HCT116 (cell line): Measurements from ENCODE around the gene RAPH1. TPM values are rescaled to one million over a fixed set of nuclear protein-coding genes. Genes with fewer than 3 reads are reported as not detected.

Experiments
- ATAC-seq: fragments of 200-7000 bp; cut with Tn5 transposase; 2 replicates; pipeline ENCODE4 v1.9.1; 2020; ENCODE audit warnings: mild to moderate bottlenecking, moderate library complexity
- BruUV-seq: library from RNA; stranded (reverse); fragments of 400-500 nt; replicated peaks from 2 replicates; lab custom pipeline; 2021; lab: Mats Ljungman, UMichigan
- CTCF ChIA-PET: fragments of 300-600 bp; sonication (Branson Sonifier 250); formaldehyde crosslinking; loops from one replicate; lab custom pipeline; 2021; ENCODE audit warnings: antibody characterized with exemption; lab: Charles Lee
- POLR2A ChIA-PET: fragments of 300-600, 350-600 bp; sonication (Branson Sonifier 250); formaldehyde crosslinking; loops from one replicate; lab custom pipeline; 2021; ENCODE audit warnings: antibody characterized with exemption; lab: Charles Lee
- RAD21 ChIA-PET, 2 experiments: fragments of 300-600 bp; sonication (Branson Sonifier 250); formaldehyde crosslinking; loops; one replicate each; lab custom pipeline; 2023; ENCODE audit warnings: low total read pairs in 2 of 2; ENCODE audit not compliant: uncharacterized antibody in 2 of 2, unreplicated experiment in 2 of 2, low non-redundant PET in 1 of 2; lab: Charles Lee
- DNase-seq: peaks from one replicate; pipeline ENCODE4 v3.0.0-alpha.2; 2010; ENCODE audit warnings: low read depth, low spot score
- H2AFZ ChIP-seq: fragments of 200-600 bp; shearing (Covaris generic), sonication (generic); 2 replicates; pipeline ENCODE4 v1.6.1; 2017; ENCODE audit warnings: low read depth, mixed run types, mixed read lengths, antibody characterized with exemption, low read length; ENCODE audit not compliant: poor library complexity, severe bottlenecking
- H3K27ac ChIP-seq: 2 replicates; pipeline ENCODE4 v1.5.1; 2012; ENCODE audit warnings: low read depth, low read length
- H3K27me3 ChIP-seq: fragments of 200-600 bp; sonication (generic); 2 replicates; pipeline ENCODE4 v1.6.1; 2016; ENCODE audit warnings: mixed run types, low read length, mixed read lengths; ENCODE audit not compliant: insufficient read depth
- H3K36me3 ChIP-seq, 2 experiments: fragments of 200-500 bp in 1 of 2; fragments of 200-600 bp in 1 of 2; sonication (Bioruptor generic) in 1 of 2; sonication (generic) in 1 of 2; 2 replicates each; pipeline versions ENCODE4 v1.5.1 to v1.6.1; 2014 to 2016; ENCODE audit warnings: low read length in 2 of 2, inconsistent platforms in 1 of 2, mixed read lengths in 1 of 2, mixed run types in 1 of 2; ENCODE audit not compliant: insufficient read depth in 2 of 2, control insufficient read depth in 1 of 2
- H3K4me1 ChIP-seq, 2 experiments: fragments of 200-600 bp in 1 of 2; sonication (generic) in 1 of 2; 2 replicates each; pipeline versions ENCODE4 v1.5.1 to v1.6.1; 2012 to 2017; ENCODE audit warnings: low read length in 2 of 2, inconsistent platforms in 1 of 2, mild to moderate bottlenecking in 1 of 2, mixed read lengths in 1 of 2, mixed run types in 1 of 2, moderate library complexity in 1 of 2; ENCODE audit not compliant: insufficient read depth in 2 of 2, control insufficient read depth in 1 of 2
- H3K4me2 ChIP-seq: fragments of 200-600 bp; sonication (generic); 2 replicates; pipeline ENCODE4 v1.6.1; 2017; ENCODE audit warnings: mixed run types, low read length, mixed read lengths
- H3K4me3 ChIP-seq, 2 experiments: fragments of 200-600 bp in 1 of 2; sonication (generic) in 1 of 2; replicated peaks in 1 of 2; 2 replicates each; pipeline ENCODE4 v1.5.1; 2011 to 2016; ENCODE audit warnings: low read length in 2 of 2, control low read depth in 1 of 2, low read depth in 1 of 2, mild to moderate bottlenecking in 1 of 2, mixed read lengths in 1 of 2, mixed run types in 1 of 2
- H3K79me2 ChIP-seq: fragments of 200-600 bp; sonication (generic); 2 replicates; pipeline ENCODE4 v1.6.1; 2017; ENCODE audit warnings: mild to moderate bottlenecking, mixed run types, low read length, moderate library complexity, mixed read lengths; ENCODE audit not compliant: insufficient read depth
- H3K9ac ChIP-seq: fragments of 200-600 bp; sonication (generic); 2 replicates; pipeline ENCODE4 v1.6.1; 2016; ENCODE audit warnings: low read length, mixed read lengths
- H3K9me2 ChIP-seq: fragments of 200-600 bp; sonication (generic), shearing (Covaris generic); 2 replicates; pipeline ENCODE4 v1.6.1; 2017; ENCODE audit warnings: mixed run types, mild to moderate bottlenecking, moderate library complexity; ENCODE audit not compliant: insufficient read depth
- H3K9me3 ChIP-seq, 2 experiments: fragments of 200-500 bp in 1 of 2; fragments of 200-600 bp in 1 of 2; sonication (Bioruptor generic) in 1 of 2; sonication (generic) in 1 of 2; 2 replicates each; pipeline ENCODE4 v1.6.1; 2014 to 2017; ENCODE audit warnings: low read length in 2 of 2, mixed read lengths in 2 of 2, inconsistent platforms in 1 of 2, low read depth in 1 of 2, mild to moderate bottlenecking in 1 of 2, mixed run types in 1 of 2, moderate library complexity in 1 of 2; ENCODE audit not compliant: control insufficient read depth in 1 of 2, insufficient read depth in 1 of 2
- H4K20me1 ChIP-seq: fragments of 200-600 bp; sonication (generic), shearing (Covaris generic); 2 replicates; pipeline ENCODE4 v1.6.1; 2017; ENCODE audit warnings: mixed run types, mild to moderate bottlenecking, moderate library complexity; ENCODE audit not compliant: insufficient read depth
- ELF1 ChIP-seq: IDR thresholded peaks from 2 replicates; pipeline ENCODE4 v1.6.1; 2012; ENCODE audit warnings: low read depth, borderline replicate concordance
- EZH2 ChIP-seq: fragments of 200-600 bp; sonication (generic); IDR thresholded peaks from 2 replicates; pipeline ENCODE4 v1.6.1; 2017; ENCODE audit warnings: antibody characterized with exemption, mixed run types
- EZH2phosphoT487 ChIP-seq: fragments of 200-600 bp; IDR thresholded peaks from 2 replicates; pipeline ENCODE4 v1.6.1; 2018; ENCODE audit warnings: antibody characterized with exemption, borderline replicate concordance
- FOSL1 ChIP-seq: IDR thresholded peaks from 2 replicates; pipeline ENCODE4 v1.6.1; 2012; ENCODE audit warnings: low read depth
- JUND ChIP-seq: IDR thresholded peaks from 2 replicates; pipeline ENCODE4 v1.6.1; 2012
- POLR2A ChIP-seq: IDR thresholded peaks from 2 replicates; pipeline ENCODE4 v1.7.0; 2011; ENCODE audit warnings: borderline replicate concordance; ENCODE audit not compliant: insufficient read depth, insufficient read length; ENCODE audit errors: extremely low read depth
- SRF ChIP-seq: IDR thresholded peaks from 2 replicates; pipeline ENCODE4 v1.6.1; 2012; ENCODE audit warnings: low read depth
- ZFX ChIP-seq: fragments of 450-650 bp; IDR thresholded peaks from 2 replicates; pipeline ENCODE4 v1.6.1; 2017
- intact Hi-C: fragments of 100-400 bp; cut with micrococcal nuclease; formaldehyde crosslinking; loops from 2 replicates; pipeline ENCODE4 v1.10.0; 2022
- total RNA-seq: library from RNA; stranded (reverse); gene quantifications from one replicate; pipeline ENCODE4 v1.2.1, GENCODE V29; 2021; ENCODE audit not compliant: unreplicated experiment
- TF ChIP-seq, protein P1 (sequence below), 3 experiments: fragments of 200-600 bp in 1 of 3; sonication (generic) in 1 of 3; IDR thresholded peaks in 2 of 3; conservative IDR thresholded peaks in 1 of 3; 2 replicates each; pipeline ENCODE4 v1.5.1; 2012 to 2017; ENCODE audit warnings: low read depth in 2 of 3, low read length in 2 of 3, antibody characterized with exemption in 1 of 3, borderline replicate concordance in 1 of 3, control low read depth in 1 of 3, mild to moderate bottlenecking in 1 of 3, mixed read lengths in 1 of 3, mixed run types in 1 of 3, moderate library complexity in 1 of 3; ENCODE audit not compliant: insufficient read depth in 1 of 3
- TF ChIP-seq, protein P2 (sequence below): IDR thresholded peaks from 2 replicates; pipeline ENCODE4 v1.6.1; 2012
- TF ChIP-seq, protein P3 (sequence below): IDR thresholded peaks from 2 replicates; pipeline ENCODE4 v1.6.1; 2012

RAPH1 gene
- total RNA-seq, 1 experiment from 2014 or later, result 22.3 TPM

DNA sequence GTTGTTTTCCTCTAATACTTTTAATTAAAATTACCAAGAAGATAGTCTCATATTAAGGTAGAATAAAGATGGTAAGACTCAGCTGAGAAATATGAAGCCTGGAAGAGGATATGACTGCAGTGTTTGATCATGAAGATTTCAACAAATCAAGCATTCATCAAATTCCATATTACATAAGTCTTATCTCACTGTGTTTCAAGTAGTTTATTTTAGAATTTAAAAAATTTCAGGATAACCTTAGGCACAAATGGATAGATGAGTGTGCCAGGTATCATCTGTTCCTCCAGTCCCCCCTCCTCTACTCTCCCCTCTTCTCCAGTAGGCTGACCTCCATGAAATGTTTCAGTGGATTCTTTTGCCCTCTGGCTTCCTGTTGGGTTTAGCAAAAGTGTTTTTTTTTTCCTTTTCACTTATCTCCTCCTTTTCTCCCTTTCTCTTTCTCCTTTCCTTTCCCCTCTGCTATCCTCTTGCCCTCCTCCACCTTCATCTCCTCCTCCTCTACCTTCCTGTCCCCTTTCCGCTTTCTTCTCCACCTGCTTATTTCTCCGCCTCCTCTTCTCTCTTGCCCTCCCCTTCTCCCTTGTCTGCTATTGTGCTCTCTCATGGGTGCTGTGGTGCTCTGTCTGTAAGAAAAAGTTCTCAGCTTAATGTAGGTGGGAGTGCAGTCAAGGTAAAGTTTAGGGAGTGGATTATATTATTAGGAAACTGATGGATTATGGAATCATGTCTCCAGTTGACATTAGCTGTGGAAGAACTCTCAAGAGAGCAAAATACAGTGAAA, 134.1 kb downstream of the RAPH1 start (continued):
- no peak for TF ChIP-seq FOSL1
- TF ChIP-seq EZH2, result no peak
- TF ChIP-seq SRF, result no peak
- TF ChIP-seq, protein P1, sequence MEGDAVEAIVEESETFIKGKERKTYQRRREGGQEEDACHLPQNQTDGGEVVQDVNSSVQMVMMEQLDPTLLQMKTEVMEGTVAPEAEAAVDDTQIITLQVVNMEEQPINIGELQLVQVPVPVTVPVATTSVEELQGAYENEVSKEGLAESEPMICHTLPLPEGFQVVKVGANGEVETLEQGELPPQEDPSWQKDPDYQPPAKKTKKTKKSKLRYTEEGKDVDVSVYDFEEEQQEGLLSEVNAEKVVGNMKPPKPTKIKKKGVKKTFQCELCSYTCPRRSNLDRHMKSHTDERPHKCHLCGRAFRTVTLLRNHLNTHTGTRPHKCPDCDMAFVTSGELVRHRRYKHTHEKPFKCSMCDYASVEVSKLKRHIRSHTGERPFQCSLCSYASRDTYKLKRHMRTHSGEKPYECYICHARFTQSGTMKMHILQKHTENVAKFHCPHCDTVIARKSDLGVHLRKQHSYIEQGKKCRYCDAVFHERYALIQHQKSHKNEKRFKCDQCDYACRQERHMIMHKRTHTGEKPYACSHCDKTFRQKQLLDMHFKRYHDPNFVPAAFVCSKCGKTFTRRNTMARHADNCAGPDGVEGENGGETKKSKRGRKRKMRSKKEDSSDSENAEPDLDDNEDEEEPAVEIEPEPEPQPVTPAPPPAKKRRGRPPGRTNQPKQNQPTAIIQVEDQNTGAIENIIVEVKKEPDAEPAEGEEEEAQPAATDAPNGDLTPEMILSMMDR (IDR thresholded peaks at IDR 0.05 in 2 of 3, conservative IDR thresholded peaks at IDR 0.05 in 1 of 3; ENCODE audit: borderline replicate concordance in 1 of 3, insufficient read depth in 1 of 3, low read depth in 2 of 3, low read length in 2 of 3), result no peak

DNA sequence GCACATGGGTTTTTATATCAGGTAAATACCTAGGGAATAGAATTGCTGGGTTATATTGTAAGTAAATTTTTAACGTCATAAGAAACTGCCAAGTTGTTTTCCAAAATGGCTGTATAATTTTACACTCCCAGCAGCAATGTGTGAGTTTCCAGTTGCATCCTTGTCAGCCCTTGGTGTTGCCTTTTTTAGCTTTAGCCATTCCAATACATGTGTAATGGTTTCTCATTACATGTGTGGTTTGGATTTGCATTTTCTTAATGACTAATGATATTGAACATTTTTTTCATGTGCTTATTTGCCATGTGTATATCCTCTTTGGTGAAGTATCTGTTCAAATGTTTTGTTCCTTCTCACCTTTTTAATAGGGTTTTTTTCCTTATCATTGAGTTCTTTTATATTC, 136.1 kb downstream of the RAPH1 start:
- POLR2A ChIA-PET, result no interaction called here
- DNase-seq (no peak), ATAC-seq (no peak)
- RAD21 ChIA-PET, result no interaction called here
- Histone ChIP-seq H3K27ac (no peak overlapping the region), H3K27me3 (no peaks in the 10 kb centered on the region), H3K4me2 (no peak overlapping the region), H3K9me3 (no peaks in the 10 kb centered on the region; a peak in 1 of 4 replicates), H3K9me2 (no peaks in the 10 kb centered on the region), H3K4me1 (peaks cover 34 to 47% of the 10 kb centered on the region in 2 experiments), H4K20me1 (no peaks in the 10 kb centered on the region), H3K9ac (no peak overlapping the region), H3K36me3 (peaks cover 0 to 15% of the 10 kb centered on the region in 2 experiments; a peak in 2 of 4 replicates), H3K79me2 (no peaks in the 10 kb centered on the region; the same call in 1 of the 2 replicates), H3K4me3 (no peak overlapping the region), H2AFZ (no peak overlapping the region)
- intact Hi-C loops, result no loop called here
- TF ChIP-seq POLR2A, result no peak
- no peak for TF ChIP-seq FOSL1
- TF ChIP-seq, protein P1 (IDR thresholded peaks at IDR 0.05 in 2 of 3, conservative IDR thresholded peaks at IDR 0.05 in 1 of 3; ENCODE audit: borderline replicate concordance in 1 of 3, insufficient read depth in 1 of 3, low read depth in 2 of 3, low read length in 2 of 3), result no peak
- TF ChIP-seq, protein P2, sequence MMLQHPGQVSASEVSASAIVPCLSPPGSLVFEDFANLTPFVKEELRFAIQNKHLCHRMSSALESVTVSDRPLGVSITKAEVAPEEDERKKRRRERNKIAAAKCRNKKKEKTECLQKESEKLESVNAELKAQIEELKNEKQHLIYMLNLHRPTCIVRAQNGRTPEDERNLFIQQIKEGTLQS, result no peak
- TF ChIP-seq EZH2phosphoT487, result no peak
- no peak for TF ChIP-seq ELF1
- TF ChIP-seq, protein P3, sequence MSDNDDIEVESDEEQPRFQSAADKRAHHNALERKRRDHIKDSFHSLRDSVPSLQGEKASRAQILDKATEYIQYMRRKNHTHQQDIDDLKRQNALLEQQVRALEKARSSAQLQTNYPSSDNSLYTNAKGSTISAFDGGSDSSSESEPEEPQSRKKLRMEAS, result no peak
- TF ChIP-seq JUND, result no peak
- TF ChIP-seq ZFX, result no peak
- no TSS peak for BruUV-seq
- CTCF ChIA-PET, result no interaction called here
